Upper lobe of right lung (tissue), 1 donor: Measurements from ENCODE around the gene GNAI3. TPM values are rescaled to one million over a fixed set of nuclear protein-coding genes. Genes with fewer than 3 reads are reported as not detected.
A peak's percentile ranks its signal among the peaks of the same experiment; 100 is the strongest.

Experiments
- ATAC-seq: fragments of 200-7000 bp; cut with Tn5 transposase; one replicate; pipeline ENCODE4 v1.9.1; 2020; ENCODE audit warnings: mild to moderate bottlenecking, moderate library complexity
- DNase-seq: peaks from one replicate; pipeline ENCODE4 v3.0.0-alpha.2; 2020
- H3K27ac ChIP-seq: fragments of 200-600 bp; one replicate; pipeline ENCODE4 v1.8.0; 2022
- H3K27me3 ChIP-seq: fragments of 200-600 bp; one replicate; pipeline ENCODE4 v1.8.0; 2022; ENCODE audit warnings: mild to moderate bottlenecking
- H3K36me3 ChIP-seq: fragments of 200-600 bp; one replicate; pipeline ENCODE4 v1.8.0; 2022
- H3K4me1 ChIP-seq: fragments of 200-600 bp; one replicate; pipeline ENCODE4 v1.8.0; 2022
- H3K4me3 ChIP-seq: fragments of 200-600 bp; one replicate; pipeline ENCODE4 v1.8.0; 2022; ENCODE audit warnings: mild to moderate bottlenecking
- H3K9me3 ChIP-seq: fragments of 200-600 bp; one replicate; pipeline ENCODE4 v1.8.0; 2022
- intact Hi-C: fragments of 100-400 bp; cut with DNase I; formaldehyde crosslinking; loops from one replicate; pipeline ENCODE4 v1.11.0; 2022
- total RNA-seq: library from RNA; stranded (reverse); fragmentation: NEBNext Ultra II Directional; extraction: Animal tissue kit (Norgen Biotek cat#: 25700); gene quantifications from one replicate; pipeline ENCODE4 v1.2.1, GENCODE V29; 2021
- TF ChIP-seq, protein P1 (sequence below): fragments of 200-600 bp; IDR thresholded peaks from one replicate; pipeline ENCODE4 v1.8.0; 2022; ENCODE audit warnings: antibody characterized with exemption
- donor health status: DM: no; HTN: yes; CAD: no; lungs with severe emphysema.

GNAI3 gene
- total RNA-seq, 1 donor from 2014 or later = 6.9 TPM

DNA sequence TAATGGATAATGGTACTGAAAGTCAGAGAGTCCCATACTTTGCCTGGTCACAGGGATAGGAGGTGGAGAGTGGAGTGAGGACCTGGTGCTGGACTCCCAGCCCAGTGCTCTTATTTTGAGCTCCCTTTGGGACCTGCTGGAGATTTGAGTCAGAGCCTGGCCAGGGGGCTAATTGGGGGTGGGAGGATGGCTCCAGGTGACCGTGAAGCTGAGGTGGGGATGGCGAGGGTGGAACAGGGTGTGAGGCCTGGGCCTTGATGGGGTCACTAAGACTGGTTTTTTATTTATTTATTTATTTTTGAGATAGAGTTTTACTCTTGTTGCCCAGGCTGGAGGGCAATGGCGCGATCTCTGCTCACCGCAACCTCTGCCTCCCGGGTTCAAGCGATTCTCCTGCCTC, 89.0 kb downstream of the GNAI3 start:
- no peak overlapping the region for H3K4me3 ChIP-seq
- intact Hi-C loops = no loop called here
- H3K4me1 ChIP-seq = peaks cover 5% of the 10 kb centered on the region

DNA sequence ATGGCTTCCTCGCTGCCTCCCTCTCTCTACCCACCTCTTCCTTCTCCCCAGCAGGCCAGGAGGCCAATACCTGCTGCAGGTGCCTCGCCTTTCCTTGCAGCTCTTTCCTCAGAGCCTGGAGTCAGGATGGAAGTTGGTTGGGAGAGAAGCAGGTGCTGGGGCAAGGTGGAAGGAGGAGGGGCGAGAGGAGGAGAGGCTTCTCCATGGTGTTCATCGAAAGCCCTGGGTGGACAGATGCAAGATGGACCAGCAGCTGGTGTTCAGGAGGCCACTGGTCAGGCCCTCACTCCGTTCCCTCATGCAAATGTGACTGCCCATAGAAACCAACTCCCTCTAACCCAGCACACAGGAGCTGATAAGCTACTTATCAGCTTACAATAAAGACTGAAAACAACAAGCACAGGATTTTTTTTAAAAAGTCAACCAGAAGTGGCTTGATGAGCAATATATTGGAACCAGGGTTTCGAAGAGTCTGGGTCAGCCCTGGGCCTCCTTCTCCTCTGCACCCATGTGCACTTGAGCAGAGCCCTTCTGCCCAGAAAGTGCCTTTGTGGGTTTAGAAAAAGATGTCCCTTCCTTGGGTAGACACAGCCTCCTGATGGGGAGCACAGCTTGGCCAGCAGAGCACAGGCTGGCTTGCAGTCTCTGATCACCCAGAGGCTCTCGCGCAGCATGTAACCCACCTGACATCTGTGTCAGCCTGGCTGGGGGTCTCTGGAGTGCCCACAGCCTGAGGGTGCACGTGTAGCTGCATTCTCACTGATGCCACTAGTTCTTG, 90.8 kb downstream of the GNAI3 start:
- TF ChIP-seq, protein P1, sequence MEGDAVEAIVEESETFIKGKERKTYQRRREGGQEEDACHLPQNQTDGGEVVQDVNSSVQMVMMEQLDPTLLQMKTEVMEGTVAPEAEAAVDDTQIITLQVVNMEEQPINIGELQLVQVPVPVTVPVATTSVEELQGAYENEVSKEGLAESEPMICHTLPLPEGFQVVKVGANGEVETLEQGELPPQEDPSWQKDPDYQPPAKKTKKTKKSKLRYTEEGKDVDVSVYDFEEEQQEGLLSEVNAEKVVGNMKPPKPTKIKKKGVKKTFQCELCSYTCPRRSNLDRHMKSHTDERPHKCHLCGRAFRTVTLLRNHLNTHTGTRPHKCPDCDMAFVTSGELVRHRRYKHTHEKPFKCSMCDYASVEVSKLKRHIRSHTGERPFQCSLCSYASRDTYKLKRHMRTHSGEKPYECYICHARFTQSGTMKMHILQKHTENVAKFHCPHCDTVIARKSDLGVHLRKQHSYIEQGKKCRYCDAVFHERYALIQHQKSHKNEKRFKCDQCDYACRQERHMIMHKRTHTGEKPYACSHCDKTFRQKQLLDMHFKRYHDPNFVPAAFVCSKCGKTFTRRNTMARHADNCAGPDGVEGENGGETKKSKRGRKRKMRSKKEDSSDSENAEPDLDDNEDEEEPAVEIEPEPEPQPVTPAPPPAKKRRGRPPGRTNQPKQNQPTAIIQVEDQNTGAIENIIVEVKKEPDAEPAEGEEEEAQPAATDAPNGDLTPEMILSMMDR = no peak
- no peaks in the 10 kb centered on the region for H3K36me3 ChIP-seq
- no peaks in the 10 kb centered on the region for H3K27me3 ChIP-seq
- peaks cover 8% of the 10 kb centered on the region for H3K4me1 ChIP-seq
- DNase-seq (peak; percentile 40), ATAC-seq (no peak)
- no peak overlapping the region for H3K27ac ChIP-seq
- no peak overlapping the region for H3K4me3 ChIP-seq
- intact Hi-C loops = no loop called here
- H3K9me3 ChIP-seq = no peaks in the 10 kb centered on the region

More for the DNA sequence above, 89.0 kb downstream of the GNAI3 start:
- Histone ChIP-seq H3K36me3 (no peaks in the 10 kb centered on the region), H3K9me3 (no peaks in the 10 kb centered on the region), H3K27me3 (no peaks in the 10 kb centered on the region), H3K27ac (no peak overlapping the region)
- TF ChIP-seq, protein P1 = no peak
- DNase-seq = peak; percentile 40
- no peak for ATAC-seq

DNA sequence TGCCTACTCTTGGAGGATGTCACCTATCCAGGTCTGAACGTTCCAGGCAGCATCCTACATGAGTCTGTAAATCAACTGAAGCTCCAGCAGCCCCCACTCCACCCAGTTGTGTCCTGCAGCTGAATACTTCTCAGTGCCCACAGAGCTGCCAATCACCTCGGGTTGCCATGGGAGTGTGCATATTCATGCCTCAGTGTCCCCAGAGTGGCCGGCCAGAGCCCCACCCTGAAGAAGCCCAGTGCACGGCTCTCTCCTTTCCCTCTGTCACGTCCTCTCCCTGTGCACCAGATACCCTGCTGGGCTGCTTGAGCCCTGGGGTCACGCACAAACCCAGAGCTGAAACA, 91.4 kb downstream of the GNAI3 start:
- Histone ChIP-seq H3K27me3 (no peaks in the 10 kb centered on the region), H3K27ac (no peak overlapping the region), H3K36me3 (no peaks in the 10 kb centered on the region), H3K9me3 (no peaks in the 10 kb centered on the region), H3K4me1 (peaks cover 8% of the 10 kb centered on the region), H3K4me3 (no peak overlapping the region)
- ATAC-seq (no peak), DNase-seq (peak; percentile 52)
- intact Hi-C loops = loop anchor here (5.0 kb wide), 1 partner anchor 132 kb away; no protein-coding TSS in a partner anchor
- TF ChIP-seq, protein P1 = no peak

DNA sequence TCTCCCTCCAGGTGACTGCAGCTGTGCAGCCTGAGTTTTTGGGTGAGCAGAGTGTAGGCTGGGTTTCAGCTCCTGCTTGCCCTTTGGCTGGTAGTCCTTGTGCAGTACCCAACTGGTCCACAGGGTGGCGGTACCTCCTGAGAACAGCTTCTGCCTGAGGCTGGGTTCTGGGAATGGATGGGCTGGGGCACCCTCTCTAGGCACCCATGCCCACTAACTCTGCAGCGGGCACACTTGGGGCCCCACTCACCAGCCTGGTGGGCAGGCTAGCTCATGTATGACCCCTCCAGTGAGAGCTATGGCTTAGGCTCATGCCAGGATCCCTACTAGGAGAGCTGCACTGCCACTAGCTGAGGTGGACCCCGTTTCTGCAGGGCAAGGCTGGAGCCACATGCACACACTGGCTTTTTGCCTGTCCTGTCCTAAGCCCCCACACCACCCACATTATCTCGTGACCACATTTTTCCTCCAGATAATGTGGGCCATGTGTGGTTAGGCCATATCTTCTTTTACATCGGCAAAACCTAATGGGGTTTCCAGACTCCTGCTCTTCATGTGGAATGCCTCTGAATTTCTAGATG, 92.0 kb downstream of the GNAI3 start:
- Histone ChIP-seq H3K4me1 (peaks cover 8% of the 10 kb centered on the region), H3K9me3 (no peaks in the 10 kb centered on the region), H3K36me3 (no peaks in the 10 kb centered on the region), H3K27me3 (no peaks in the 10 kb centered on the region), H3K27ac (no peak overlapping the region), H3K4me3 (no peak overlapping the region)
- intact Hi-C loops = loop anchor here (5.0 kb wide), 1 partner anchor 132 kb away; no protein-coding TSS in a partner anchor
- TF ChIP-seq, protein P1 = peak; percentile 97
- ATAC-seq = peak; percentile 90
- peak; percentile 91 for DNase-seq

DNA sequence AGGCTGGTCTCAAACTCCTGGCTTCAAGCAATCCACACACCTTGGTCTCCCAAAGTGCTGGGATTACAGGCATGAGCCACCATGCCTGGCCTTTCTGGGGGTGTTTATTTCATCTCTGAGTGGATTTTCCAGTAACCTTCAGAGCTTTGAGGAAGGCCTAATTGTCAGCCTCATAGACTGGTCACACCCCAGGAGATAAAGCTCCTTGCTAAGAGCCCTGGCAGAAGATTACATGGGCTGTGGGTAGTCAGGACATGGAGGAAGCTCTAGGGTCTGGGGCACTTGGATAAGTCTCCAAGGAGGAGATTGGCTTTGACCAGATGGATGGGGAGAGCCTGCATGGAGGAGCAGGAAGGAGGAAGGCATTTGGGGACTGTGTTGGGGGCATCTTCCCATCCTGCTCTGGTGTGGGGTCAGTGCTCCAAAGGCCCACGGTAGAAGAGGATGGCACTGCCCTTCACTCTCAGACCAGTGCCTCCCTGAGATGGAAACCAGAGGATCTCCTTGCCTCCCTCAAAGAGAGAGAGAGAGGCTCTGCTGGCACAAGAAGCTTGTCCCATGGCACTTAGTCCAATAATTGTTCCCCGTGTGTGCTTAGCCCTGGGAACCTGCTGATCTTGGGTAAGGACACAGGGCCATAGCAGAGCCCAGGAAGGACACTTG, 92.8 kb downstream of the GNAI3 start:
- intact Hi-C loops = loop anchor here (5.0 kb wide), 1 partner anchor 131 kb away; no protein-coding TSS in a partner anchor
- Histone ChIP-seq H3K4me3 (no peak overlapping the region), H3K36me3 (no peaks in the 10 kb centered on the region), H3K27ac (no peak overlapping the region), H3K4me1 (peaks cover 6% of the 10 kb centered on the region), H3K27me3 (no peaks in the 10 kb centered on the region), H3K9me3 (no peaks in the 10 kb centered on the region)
- TF ChIP-seq, protein P1 = no peak
- DNase-seq = peak; percentile 20
- ATAC-seq = no peak
